ENCODE measurements around the gene PHACTR3. TPM values are rescaled to one million over a fixed set of nuclear protein-coding genes. Genes with fewer than 3 reads are reported as not detected.

PHACTR3 gene
- total RNA-seq, 1 donor, result not detected

GRCh38 chr20:59624401-59624800 lies 20.1 kb downstream of the PHACTR3 start:
- Histone ChIP-seq H3K4me1 (ENCODE audit: insufficient read depth, low read length) (no peaks in the 10 kb centered on the region), H3K4me3 (ENCODE audit: insufficient read depth, low read length) (no peak overlapping the region)

GRCh38 chr20:59625214-59625922 lies 21.0 kb downstream of the PHACTR3 start:
- no peak overlapping the region for H2AFZ ChIP-seq (ENCODE audit: low read length)
- no peaks in the 10 kb centered on the region for H3K36me3 ChIP-seq (ENCODE audit: insufficient read depth, low read length)
- no peaks in the 10 kb centered on the region for H3K79me2 ChIP-seq (ENCODE audit: insufficient read depth, low read length)
- no peak for TF ChIP-seq CTCF (IDR thresholded peaks at IDR 0.05; ENCODE audit: extremely low read depth, low read depth, low read length)
- no peaks in the 10 kb centered on the region for H3K27me3 ChIP-seq (ENCODE audit: insufficient read depth, low read length)
- H3K27ac ChIP-seq (ENCODE audit: low read depth, low read length), result no peak overlapping the region
- no peak for DNase-seq (ENCODE audit: insufficient read length, low spot score, missing footprints)
- no peaks in the 10 kb centered on the region for H3K4me1 ChIP-seq (ENCODE audit: insufficient read depth, low read length)
- no peak overlapping the region for H3K4me2 ChIP-seq (ENCODE audit: insufficient read depth, low read length)
- H4K20me1 ChIP-seq (ENCODE audit: insufficient read depth, low read length), result no peaks in the 10 kb centered on the region
- H3K4me3 ChIP-seq (ENCODE audit: insufficient read depth, low read length), result no peak overlapping the region
- no peaks in the 10 kb centered on the region for H3K9me3 ChIP-seq (ENCODE audit: low read depth, low read length)

More at GRCh38 chr20:59624401-59624800, 20.1 kb downstream of the PHACTR3 start:
- H3K4me2 ChIP-seq (ENCODE audit: insufficient read depth, low read length), result no peak overlapping the region
- H3K79me2 ChIP-seq (ENCODE audit: insufficient read depth, low read length), result no peaks in the 10 kb centered on the region
- no peak overlapping the region for H2AFZ ChIP-seq (ENCODE audit: low read length)
- H4K20me1 ChIP-seq (ENCODE audit: insufficient read depth, low read length), result no peaks in the 10 kb centered on the region
- no peaks in the 10 kb centered on the region for H3K36me3 ChIP-seq (ENCODE audit: insufficient read depth, low read length)
- no peak for DNase-seq (ENCODE audit: insufficient read length, low spot score, missing footprints)
- H3K9me3 ChIP-seq (ENCODE audit: low read depth, low read length), result no peaks in the 10 kb centered on the region
- no peak overlapping the region for H3K27ac ChIP-seq (ENCODE audit: low read depth, low read length)
- H3K27me3 ChIP-seq (ENCODE audit: insufficient read depth, low read length), result no peaks in the 10 kb centered on the region
- no peak for TF ChIP-seq CTCF (IDR thresholded peaks at IDR 0.05; ENCODE audit: extremely low read depth, low read depth, low read length)

- no peak overlapping the region for H3K27ac ChIP-seq (ENCODE audit: low read depth, low read length)
- no peak for DNase-seq (ENCODE audit: insufficient read length, low spot score, missing footprints)
- H3K36me3 ChIP-seq (ENCODE audit: insufficient read depth, low read length), result no peaks in the 10 kb centered on the region
- no peak overlapping the region for H3K4me2 ChIP-seq (ENCODE audit: insufficient read depth, low read length)
- TF ChIP-seq CTCF (IDR thresholded peaks at IDR 0.05; ENCODE audit: extremely low read depth, low read depth, low read length), result no peak
- no peaks in the 10 kb centered on the region for H3K9me3 ChIP-seq (ENCODE audit: low read depth, low read length)
- no peak overlapping the region for H2AFZ ChIP-seq (ENCODE audit: low read length)
- H3K4me1 ChIP-seq (ENCODE audit: insufficient read depth, low read length), result no peaks in the 10 kb centered on the region
- H3K4me3 ChIP-seq (ENCODE audit: insufficient read depth, low read length), result no peak overlapping the region
- H3K79me2 ChIP-seq (ENCODE audit: insufficient read depth, low read length), result no peaks in the 10 kb centered on the region
- no peaks in the 10 kb centered on the region for H3K27me3 ChIP-seq (ENCODE audit: insufficient read depth, low read length)
- no peaks in the 10 kb centered on the region for H4K20me1 ChIP-seq (ENCODE audit: insufficient read depth, low read length)
Observed at GRCh38 chr20:59627298-59627697, 23.0 kb downstream of the PHACTR3 start.

GRCh38 chr20:59628171-59628570 lies 23.8 kb downstream of the PHACTR3 start:
- H3K4me2 ChIP-seq (ENCODE audit: insufficient read depth, low read length), result no peak overlapping the region
- no peaks in the 10 kb centered on the region for H4K20me1 ChIP-seq (ENCODE audit: insufficient read depth, low read length)
- H3K79me2 ChIP-seq (ENCODE audit: insufficient read depth, low read length), result no peaks in the 10 kb centered on the region
- no peak for TF ChIP-seq CTCF (IDR thresholded peaks at IDR 0.05; ENCODE audit: extremely low read depth, low read depth, low read length)
- no peaks in the 10 kb centered on the region for H3K9me3 ChIP-seq (ENCODE audit: low read depth, low read length)
- no peaks in the 10 kb centered on the region for H3K27me3 ChIP-seq (ENCODE audit: insufficient read depth, low read length)
- no peak overlapping the region for H2AFZ ChIP-seq (ENCODE audit: low read length)
- no peak for DNase-seq (ENCODE audit: insufficient read length, low spot score, missing footprints)
- no peak overlapping the region for H3K4me3 ChIP-seq (ENCODE audit: insufficient read depth, low read length)
- no peaks in the 10 kb centered on the region for H3K36me3 ChIP-seq (ENCODE audit: insufficient read depth, low read length)
- H3K27ac ChIP-seq (ENCODE audit: low read depth, low read length), result no peak overlapping the region
- H3K4me1 ChIP-seq (ENCODE audit: insufficient read depth, low read length), result no peaks in the 10 kb centered on the region

All from osteoblast (primary cell).